ENCODE results near the gene CD244. TPM values are rescaled to one million over a fixed set of nuclear protein-coding genes. Genes with fewer than 3 reads are reported as not detected.

The CD244 gene
- total RNA-seq, 1 experiment from 2014 or later, result not detected

DNA sequence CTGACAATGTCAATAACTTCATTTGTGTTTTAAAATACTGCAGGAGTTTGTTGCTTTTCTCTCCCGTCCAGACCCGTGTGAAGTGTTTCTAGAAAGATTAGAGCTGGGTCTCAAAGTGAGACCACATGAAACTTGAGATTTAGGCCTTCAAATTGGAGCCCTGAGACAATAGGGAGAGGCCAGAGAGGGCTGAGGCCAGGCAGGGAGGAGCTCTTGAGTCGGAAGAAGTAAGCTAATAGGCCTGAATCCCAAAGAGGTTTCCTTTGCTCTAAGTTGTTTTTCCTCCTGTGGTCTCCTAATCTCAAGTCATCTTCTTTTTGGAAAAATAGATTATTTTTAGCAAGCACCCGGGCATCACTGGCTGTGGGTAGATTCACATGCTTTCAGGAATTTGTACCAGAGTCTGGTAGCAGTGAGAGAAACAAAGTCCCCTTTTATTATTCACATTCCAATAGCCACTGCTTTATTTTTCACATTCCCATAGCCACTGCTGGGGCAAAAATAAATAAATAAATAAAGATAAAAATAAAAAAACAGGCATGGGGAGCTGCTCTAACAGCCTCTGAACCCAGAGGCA lies 25.6 kb downstream of the CD244 start:
- Histone ChIP-seq H3K27me3 (ENCODE audit: insufficient read depth, low read depth) (no peaks in the 10 kb centered on the region), H3K4me3 (no peak overlapping the region), H3K4me1 (replicated peaks; ENCODE audit: insufficient read depth) (peaks cover 4% of the 10 kb centered on the region; the same call in 1 of the 2 replicates), H4K20me1 (ENCODE audit: insufficient read depth) (no peaks in the 10 kb centered on the region), H3K9me2 (ENCODE audit: insufficient read depth) (no peaks in the 10 kb centered on the region), H3K9me3 (ENCODE audit: insufficient read depth, low read depth) (no peaks in the 10 kb centered on the region), H3F3A (ENCODE audit: insufficient read depth, low read depth) (peaks cover 4% of the 10 kb centered on the region; the same call in 1 of the 2 replicates), H2AFZ (no peak overlapping the region), H3K27ac (no peak overlapping the region), H3K4me2 (no peak overlapping the region), H3K36me3 (ENCODE audit: low read depth) (no peaks in the 10 kb centered on the region), H3K79me2 (ENCODE audit: low read depth) (no peaks in the 10 kb centered on the region)
- TF ChIP-seq EZH2 (IDR thresholded peaks at IDR 0.05; ENCODE audit: low read depth), result no peak
- TF ChIP-seq, protein P1, sequence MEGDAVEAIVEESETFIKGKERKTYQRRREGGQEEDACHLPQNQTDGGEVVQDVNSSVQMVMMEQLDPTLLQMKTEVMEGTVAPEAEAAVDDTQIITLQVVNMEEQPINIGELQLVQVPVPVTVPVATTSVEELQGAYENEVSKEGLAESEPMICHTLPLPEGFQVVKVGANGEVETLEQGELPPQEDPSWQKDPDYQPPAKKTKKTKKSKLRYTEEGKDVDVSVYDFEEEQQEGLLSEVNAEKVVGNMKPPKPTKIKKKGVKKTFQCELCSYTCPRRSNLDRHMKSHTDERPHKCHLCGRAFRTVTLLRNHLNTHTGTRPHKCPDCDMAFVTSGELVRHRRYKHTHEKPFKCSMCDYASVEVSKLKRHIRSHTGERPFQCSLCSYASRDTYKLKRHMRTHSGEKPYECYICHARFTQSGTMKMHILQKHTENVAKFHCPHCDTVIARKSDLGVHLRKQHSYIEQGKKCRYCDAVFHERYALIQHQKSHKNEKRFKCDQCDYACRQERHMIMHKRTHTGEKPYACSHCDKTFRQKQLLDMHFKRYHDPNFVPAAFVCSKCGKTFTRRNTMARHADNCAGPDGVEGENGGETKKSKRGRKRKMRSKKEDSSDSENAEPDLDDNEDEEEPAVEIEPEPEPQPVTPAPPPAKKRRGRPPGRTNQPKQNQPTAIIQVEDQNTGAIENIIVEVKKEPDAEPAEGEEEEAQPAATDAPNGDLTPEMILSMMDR (conservative IDR thresholded peaks at IDR 0.05), result no peak
- DNase-seq, result no peak
- CTCF ChIA-PET, result interaction anchor here (0.5 to 1.9 kb wide), 3 partner anchors 10 to 114 kb away, joined by 3 to 5 read pairs (median 4); no protein-coding TSS in a partner anchor
- intact Hi-C loops (cut with micrococcal nuclease; ENCODE audit: unreplicated experiment), result loop anchor here (5.0 kb wide), 1 partner anchor 155 kb away; no protein-coding TSS in a partner anchor
- POLR2A ChIA-PET (ENCODE audit: unreplicated experiment), result interaction anchor here (0.5 kb wide), 1 partner anchor 88 kb away, joined by 3 read pairs; no protein-coding TSS in a partner anchor
- no TSS peak for BruUV-seq (replicated peaks)

DNA sequence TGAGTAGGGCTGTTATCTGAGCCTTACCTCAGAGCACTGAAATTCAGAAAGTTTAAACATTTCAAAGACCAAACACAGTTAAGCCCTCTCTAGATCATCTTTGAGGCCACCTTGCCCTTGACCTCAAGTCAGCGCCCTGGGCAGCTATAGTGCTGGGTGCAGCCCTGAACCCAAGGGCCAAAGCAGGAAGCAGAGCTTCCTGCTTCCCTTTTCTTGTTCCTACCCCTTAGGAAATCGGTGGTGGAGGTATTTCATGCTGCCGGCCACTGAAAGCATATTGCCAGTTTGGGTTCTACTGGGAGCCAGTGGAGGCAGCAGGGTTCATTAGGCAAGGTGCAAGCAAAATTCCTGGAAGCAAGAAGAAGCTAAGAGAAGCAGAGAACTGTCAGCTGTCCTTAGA lies 26.1 kb downstream of the CD244 start:
- CTCF ChIA-PET, result interaction anchor here (0.5 to 1.9 kb wide), 4 partner anchors 10 to 115 kb away, joined by 3 to 5 read pairs (median 4); no protein-coding TSS in a partner anchor
- intact Hi-C loops (cut with micrococcal nuclease; ENCODE audit: unreplicated experiment), result loop anchor here (5.0 kb wide), 1 partner anchor 154 kb away; no protein-coding TSS in a partner anchor
- H3K79me2 ChIP-seq (ENCODE audit: low read depth), result no peaks in the 10 kb centered on the region

DNA sequence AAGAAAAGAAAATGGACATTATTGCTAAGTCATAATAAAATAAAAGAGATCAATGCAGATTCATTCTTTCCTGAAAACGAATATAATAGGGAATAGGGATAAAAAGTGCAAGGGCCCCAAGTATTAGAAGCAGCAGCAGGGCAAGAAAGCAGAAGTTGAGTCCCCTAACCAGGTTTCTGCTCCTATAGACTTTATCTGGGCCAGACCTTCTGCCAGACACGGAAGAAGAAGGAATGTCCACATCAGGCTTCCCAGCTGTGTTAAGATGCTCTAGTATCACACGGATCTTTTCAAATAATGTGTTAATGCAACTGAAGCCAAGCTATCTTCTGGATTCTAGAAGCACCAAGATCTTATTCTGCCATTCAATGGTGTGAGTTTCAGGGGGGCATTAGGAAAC lies 26.9 kb downstream of the CD244 start:
- Histone ChIP-seq H3K9me2 (ENCODE audit: insufficient read depth) (no peaks in the 10 kb centered on the region), H3K4me2 (no peak overlapping the region), H3F3A (ENCODE audit: insufficient read depth, low read depth) (peaks cover 4% of the 10 kb centered on the region; the same call in 1 of the 2 replicates), H3K27me3 (ENCODE audit: insufficient read depth, low read depth) (no peaks in the 10 kb centered on the region), H3K9me3 (ENCODE audit: insufficient read depth, low read depth) (no peaks in the 10 kb centered on the region), H4K20me1 (ENCODE audit: insufficient read depth) (no peaks in the 10 kb centered on the region), H3K36me3 (ENCODE audit: low read depth) (no peaks in the 10 kb centered on the region), H2AFZ (no peak overlapping the region), H3K4me1 (replicated peaks; ENCODE audit: insufficient read depth) (peaks cover 4% of the 10 kb centered on the region; the same call in 1 of the 2 replicates), H3K4me3 (no peak overlapping the region), H3K27ac (no peak overlapping the region), H3K79me2 (ENCODE audit: low read depth) (no peaks in the 10 kb centered on the region)
- no peak for TF ChIP-seq EZH2 (IDR thresholded peaks at IDR 0.05; ENCODE audit: low read depth)
- TF ChIP-seq, protein P1 (conservative IDR thresholded peaks at IDR 0.05), result no peak
- BruUV-seq (replicated peaks), result no TSS peak
- no peak for DNase-seq
- intact Hi-C loops (cut with micrococcal nuclease; ENCODE audit: unreplicated experiment), result loop anchor here (1.0 to 5.0 kb wide), 4 partner anchors 109 to 303 kb away; no protein-coding TSS in a partner anchor
- ChIA-PET POLR2A (ENCODE audit: unreplicated experiment) (no interaction called here), CTCF (interaction anchor here (0.6 to 1.9 kb wide), 3 partner anchors 109 to 155 kb away, joined by 3 to 5 read pairs (median 5); no protein-coding TSS in a partner anchor)

More for the DNA sequence above, 26.1 kb downstream of the CD244 start:
- Histone ChIP-seq H3F3A (ENCODE audit: insufficient read depth, low read depth) (peaks cover 4% of the 10 kb centered on the region; the same call in 1 of the 2 replicates), H3K27ac (no peak overlapping the region), H3K4me2 (no peak overlapping the region), H3K27me3 (ENCODE audit: insufficient read depth, low read depth) (no peaks in the 10 kb centered on the region), H2AFZ (no peak overlapping the region), H3K9me3 (ENCODE audit: insufficient read depth, low read depth) (no peaks in the 10 kb centered on the region), H3K36me3 (ENCODE audit: low read depth) (no peaks in the 10 kb centered on the region), H3K9me2 (ENCODE audit: insufficient read depth) (no peaks in the 10 kb centered on the region), H3K4me1 (replicated peaks; ENCODE audit: insufficient read depth) (peaks cover 4% of the 10 kb centered on the region; the same call in 1 of the 2 replicates), H3K4me3 (no peak overlapping the region), H4K20me1 (ENCODE audit: insufficient read depth) (no peaks in the 10 kb centered on the region)
- BruUV-seq (replicated peaks), result no TSS peak
- POLR2A ChIA-PET (ENCODE audit: unreplicated experiment), result no interaction called here
- TF ChIP-seq, protein P1 (conservative IDR thresholded peaks at IDR 0.05), result no peak
- no peak for TF ChIP-seq EZH2 (IDR thresholded peaks at IDR 0.05; ENCODE audit: low read depth)
- DNase-seq, result no peak

All from PC-9 (cell line).